ENCODE results near the gene ACTBL2.

The ACTBL2 gene

GRCh38 chr5:57448287-57448686 is 34.3 kb downstream of the ACTBL2 start:
- DNase-seq: no peak

- no peak for DNase-seq
Measured at GRCh38 chr5:57447658-57448057, 35.0 kb downstream of the ACTBL2 start.

- DNase-seq: no peak
Measured at GRCh38 chr5:57446966-57447365, 35.6 kb downstream of the ACTBL2 start.

GRCh38 chr5:57445705-57446037 is 36.9 kb downstream of the ACTBL2 start:
- DNase-seq: no peak

- DNase-seq: no peak
Measured at GRCh38 chr5:57445006-57445704, 37.5 kb downstream of the ACTBL2 start.

DNA sequence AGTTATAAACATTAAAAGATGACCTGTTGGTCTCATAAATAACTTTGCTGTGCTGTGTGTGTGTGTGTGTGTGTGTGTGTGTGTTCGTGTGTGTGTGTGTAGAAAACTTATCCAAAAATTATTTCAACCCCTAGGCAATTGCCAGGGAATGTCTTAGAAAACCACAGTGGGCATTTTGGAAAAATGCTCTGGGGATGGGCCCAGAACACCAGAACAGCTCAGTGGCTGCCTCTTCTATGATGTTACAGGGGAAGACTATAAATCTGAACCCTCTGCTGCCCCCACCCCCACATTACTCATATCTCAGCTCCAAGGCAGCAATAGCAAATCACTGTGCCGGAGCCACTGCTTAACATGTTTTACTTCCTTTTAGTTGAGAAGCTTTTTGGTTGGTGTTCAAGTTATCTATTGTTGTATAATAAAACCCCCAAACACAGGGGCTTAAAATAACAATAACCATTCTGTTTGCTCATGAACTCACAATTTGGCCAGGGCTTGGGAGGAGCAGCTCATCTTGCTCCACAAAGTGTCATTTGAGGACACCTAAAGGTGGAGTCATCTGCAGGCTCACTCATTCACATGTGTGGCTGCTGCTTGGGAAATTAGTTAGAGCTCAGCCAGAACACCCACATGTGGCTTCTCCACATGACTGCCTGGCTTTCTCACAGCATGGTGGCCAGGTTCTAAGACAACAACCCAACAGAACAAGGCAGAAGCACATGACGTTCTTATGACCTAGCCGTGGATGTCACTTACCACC is 40.4 kb downstream of the ACTBL2 start:
- DNase-seq: no peak

- DNase-seq: no peak
Measured at GRCh38 chr5:57441557-57441956, 41.1 kb downstream of the ACTBL2 start.

DNA sequence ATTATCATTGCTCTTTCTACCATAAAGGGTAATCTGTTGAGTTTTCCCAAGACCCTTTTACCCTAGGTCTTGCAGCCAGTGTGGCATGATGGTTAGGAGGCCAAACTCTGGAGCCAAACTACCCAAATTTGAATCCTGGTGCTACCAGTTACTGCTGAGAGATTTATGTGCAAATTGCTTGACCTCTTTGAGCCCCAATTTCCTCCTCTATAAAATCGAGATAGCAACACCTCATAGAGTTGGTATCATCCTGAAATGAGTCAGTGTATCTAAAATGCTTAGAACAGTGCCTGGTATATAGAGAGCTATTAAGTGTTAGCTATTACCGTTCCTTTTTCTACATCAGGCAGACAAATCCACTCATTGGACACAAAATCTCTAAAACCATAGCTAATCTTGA is 43.0 kb downstream of the ACTBL2 start:
- DNase-seq: no peak

DNA sequence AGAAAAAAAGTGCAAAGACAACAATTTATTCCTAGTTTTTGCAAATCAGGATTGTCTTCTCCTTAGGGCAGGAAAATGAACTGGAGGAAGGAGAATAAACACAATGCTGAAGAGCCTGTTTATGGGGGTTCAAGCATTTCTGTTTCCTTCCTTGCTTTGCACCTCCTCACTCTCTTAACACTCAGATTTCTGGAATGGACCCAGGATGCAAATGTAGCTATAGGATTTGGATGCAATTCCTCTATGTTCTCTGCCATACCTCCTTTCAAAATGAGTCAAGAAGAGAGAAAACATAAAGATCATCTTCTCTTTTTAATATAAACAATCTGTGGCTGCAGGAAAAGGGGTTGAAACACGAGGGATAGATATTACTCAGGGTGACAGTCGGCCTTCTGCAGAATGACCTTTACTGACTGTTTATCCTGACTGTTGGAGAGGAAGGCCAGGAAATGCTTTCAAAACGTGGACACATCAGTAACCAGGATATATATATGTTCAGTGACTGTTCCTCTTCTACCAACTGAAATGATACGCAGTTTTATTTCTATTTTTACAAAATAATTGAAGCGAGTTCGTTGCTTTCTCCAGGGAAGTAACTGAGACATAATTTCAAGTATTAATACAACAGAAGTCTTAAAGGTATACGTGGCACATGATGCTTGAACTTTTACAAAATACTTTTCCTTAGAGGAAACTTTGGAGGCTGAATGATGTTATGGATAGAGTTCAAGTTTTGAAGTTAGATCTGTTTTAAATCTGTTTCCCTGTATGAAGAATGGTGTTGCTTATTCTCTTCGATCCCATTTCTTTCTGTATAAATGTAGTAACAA is 44.4 kb downstream of the ACTBL2 start:
- DNase-seq: no peak

- DNase-seq: no peak
Measured at GRCh38 chr5:57436586-57436985, 46.0 kb downstream of the ACTBL2 start.

- DNase-seq: no peak
Measured at GRCh38 chr5:57435701-57436134, 46.9 kb downstream of the ACTBL2 start.

GRCh38 chr5:57434683-57435082 is 47.9 kb downstream of the ACTBL2 start:
- no peak for DNase-seq

- no peak for DNase-seq
Measured at GRCh38 chr5:57434227-57434640, 48.4 kb downstream of the ACTBL2 start.

DNA sequence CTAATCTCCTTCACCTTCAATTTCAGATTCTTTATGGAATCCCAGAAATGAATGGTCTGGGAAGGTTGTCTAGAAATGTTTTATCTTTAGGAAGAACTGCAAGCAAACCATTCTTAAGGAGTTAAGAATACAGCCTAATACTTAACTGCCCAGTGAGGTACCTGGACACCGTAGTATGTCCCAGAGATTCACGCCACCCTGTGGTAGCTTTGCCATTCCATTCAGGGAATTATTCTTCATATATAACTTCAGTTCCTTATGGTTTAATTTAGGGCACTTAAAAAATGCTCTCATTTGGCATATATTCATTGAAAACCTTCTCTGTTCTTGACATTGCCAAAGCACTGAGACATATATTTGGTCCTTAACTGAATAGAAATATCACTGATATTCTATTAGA is 49.7 kb downstream of the ACTBL2 start:
- no peak for DNase-seq

- DNase-seq: no peak
Measured at GRCh38 chr5:57431759-57432158, 50.9 kb downstream of the ACTBL2 start.
